Subcutaneous adipose tissue (tissue), 4 donors: ENCODE data around the gene RRBP1. TPM values are rescaled to one million over a fixed set of nuclear protein-coding genes. Genes with fewer than 3 reads are reported as not detected.

Source experiments
- CTCF ChIP-seq: fragments of 450-650 bp; IDR thresholded peaks from one replicate; pipeline ENCODE4 v1.5.1; 2016; ENCODE audit warnings: low read depth, mild to moderate bottlenecking, control low read depth, antibody characterized with exemption, moderate library complexity
- total RNA-seq, 4 donors: library from RNA; depleted of rRNA; stranded (reverse); fragments of >200 nt; gene quantifications; one replicate each; pipeline ENCODE4 v1.1.0, GENCODE V29; 2016

The RRBP1 gene
- total RNA-seq, 4 donors from 2014 or later = 45.0 to 71.6 (median 55.2) TPM

- TF ChIP-seq CTCF = no peak
These were observed 92.7 kb downstream of the RRBP1 start for GRCh38 chr20:17589161-17589834.

- TF ChIP-seq CTCF = no peak
These were observed 94.2 kb downstream of the RRBP1 start for GRCh38 chr20:17587824-17588223.

- no peak for TF ChIP-seq CTCF
These were observed 94.9 kb downstream of the RRBP1 start for GRCh38 chr20:17587148-17587547.

- TF ChIP-seq CTCF = no peak
These were observed 95.8 kb downstream of the RRBP1 start for GRCh38 chr20:17586250-17586649.

GRCh38 chr20:17584689-17585088 is 97.4 kb downstream of the RRBP1 start:
- no peak for TF ChIP-seq CTCF

GRCh38 chr20:17583126-17583525 is 98.9 kb downstream of the RRBP1 start:
- no peak for TF ChIP-seq CTCF

GRCh38 chr20:17580895-17581294 is 101.1 kb downstream of the RRBP1 start:
- TF ChIP-seq CTCF = no peak
